GM19467 (cell line): Measurements from ENCODE around the gene CXCL6.

Source experiments
- ATAC-seq: cut with Tn5 transposase; IDR thresholded peaks from one replicate; pipeline ENCODE4 v1.9.1; 2021; ENCODE audit warnings: mild to moderate bottlenecking, moderate library complexity; ENCODE audit not compliant: unreplicated experiment

The CXCL6 gene

DNA sequence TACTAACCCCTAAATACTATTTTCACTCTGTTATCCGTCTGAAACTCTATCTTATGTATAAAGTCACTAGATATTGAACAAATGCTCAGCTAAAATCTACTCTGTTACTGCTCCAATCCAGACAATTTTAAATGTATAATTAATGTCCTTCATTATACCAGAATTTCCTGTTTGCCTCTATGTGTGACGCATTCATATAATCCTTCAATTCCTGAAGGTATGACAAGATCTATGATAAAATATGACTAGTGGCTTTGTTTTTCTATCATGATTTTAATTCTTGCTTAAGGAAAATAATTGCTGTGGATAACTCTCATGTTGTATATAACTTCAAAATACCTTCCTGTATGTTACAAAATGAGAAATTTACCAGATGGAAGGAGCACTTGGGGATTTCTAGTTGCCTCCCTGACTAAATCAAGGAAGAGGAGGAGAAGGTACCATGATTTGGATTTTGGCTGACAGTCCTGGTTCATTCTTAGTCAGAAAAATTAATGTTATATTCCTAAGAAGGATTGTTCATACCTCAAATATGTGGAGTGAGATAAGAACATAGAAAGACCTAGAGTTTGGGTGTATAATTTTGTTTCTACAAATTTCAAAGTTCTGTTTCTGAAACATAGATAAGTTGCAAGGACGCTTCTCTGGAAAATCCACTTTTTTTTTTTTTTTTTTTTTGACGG, 4.9 kb downstream of the CXCL6 start:
- ATAC-seq, result no peak

- ATAC-seq, result no peak
Observed at GRCh38 chr4:73842696-73843095, 6.2 kb downstream of the CXCL6 start.

GRCh38 chr4:73843369-73843768, 6.9 kb downstream of the CXCL6 start:
- ATAC-seq, result no peak

GRCh38 chr4:73844345-73844744, 7.9 kb downstream of the CXCL6 start:
- ATAC-seq, result no peak

DNA sequence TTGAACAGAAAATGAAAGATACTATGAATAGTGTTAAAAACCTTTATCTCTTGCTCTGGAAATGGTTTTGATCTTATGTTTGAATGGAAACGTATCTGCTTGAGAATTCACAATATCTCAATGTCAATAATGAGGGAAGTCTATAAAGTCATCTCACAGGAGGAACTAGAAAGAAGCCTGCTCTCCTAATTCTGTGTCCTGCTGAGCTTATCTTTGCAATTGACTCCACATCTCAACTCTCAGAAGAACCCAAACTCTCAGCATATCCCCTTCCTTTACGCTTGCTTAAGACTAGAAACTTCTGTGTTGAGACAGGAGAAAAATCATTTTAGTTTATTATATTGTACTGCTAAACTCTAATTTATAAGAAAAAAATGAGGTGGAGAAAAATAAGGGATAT, 8.3 kb downstream of the CXCL6 start:
- ATAC-seq, result no peak

DNA sequence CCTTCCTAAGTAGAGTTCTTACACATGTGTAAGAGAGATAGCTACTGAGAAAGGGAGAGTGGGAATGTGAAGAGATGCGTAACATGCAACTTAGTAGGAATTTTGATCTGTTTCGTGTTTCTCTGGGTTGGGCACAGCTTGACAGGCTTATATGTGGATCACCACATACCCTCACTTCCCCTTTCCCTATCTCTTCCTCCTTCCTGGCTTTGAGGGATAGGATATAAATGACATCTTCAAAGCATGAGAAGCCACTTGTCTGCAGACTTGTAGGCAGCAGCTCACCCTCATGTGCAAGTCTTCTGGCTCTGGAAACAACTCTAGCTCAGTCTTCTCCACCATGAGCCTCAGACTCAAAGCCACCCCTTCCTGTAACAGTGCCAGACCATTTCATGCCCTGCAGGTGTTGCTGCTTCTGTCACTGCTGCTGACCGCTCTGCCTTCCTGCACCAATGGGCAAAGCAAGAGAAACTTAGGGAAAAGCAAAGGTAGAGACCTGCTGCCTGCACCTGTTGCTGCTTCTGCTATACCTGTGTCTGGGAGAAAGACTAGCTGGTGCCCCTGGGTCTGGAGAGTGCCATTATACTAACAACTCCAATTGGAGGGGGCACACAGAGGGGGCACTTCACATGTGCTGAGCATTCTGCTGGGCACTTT, 11.2 kb downstream of the CXCL6 start:
- no peak for ATAC-seq

- ATAC-seq, result no peak
Observed at GRCh38 chr4:73848183-73848777, 11.8 kb downstream of the CXCL6 start.

GRCh38 chr4:73850261-73850970, 13.9 kb downstream of the CXCL6 start:
- no peak for ATAC-seq

DNA sequence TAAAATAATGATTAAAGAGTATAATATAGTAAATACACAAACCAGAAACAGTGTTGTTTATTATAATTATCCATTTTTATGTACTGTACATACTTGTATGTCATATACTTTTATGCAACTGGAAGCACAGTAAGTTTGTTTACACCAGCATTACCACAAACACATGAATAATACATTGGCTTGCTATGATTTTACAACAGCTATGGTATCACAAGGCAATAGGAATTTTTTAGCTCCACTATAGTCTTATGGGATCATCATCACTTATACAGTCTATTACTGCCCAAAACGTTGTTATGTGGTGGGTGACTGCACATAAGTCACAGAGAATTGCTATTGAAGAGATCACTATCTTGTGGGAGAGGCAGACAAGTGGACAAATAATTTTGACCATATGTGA, 14.8 kb downstream of the CXCL6 start:
- no peak for ATAC-seq

- ATAC-seq, result no peak
Observed at GRCh38 chr4:73852771-73853170, 16.3 kb downstream of the CXCL6 start.

- ATAC-seq, result no peak
Observed at GRCh38 chr4:73853246-73853704, 16.8 kb downstream of the CXCL6 start, which contains the start of gene PF4V1. TSS of gene PF4V1 (plus strand) at chr4:73853296. CDS start at chr4:73853363, 67 bp downstream.

DNA sequence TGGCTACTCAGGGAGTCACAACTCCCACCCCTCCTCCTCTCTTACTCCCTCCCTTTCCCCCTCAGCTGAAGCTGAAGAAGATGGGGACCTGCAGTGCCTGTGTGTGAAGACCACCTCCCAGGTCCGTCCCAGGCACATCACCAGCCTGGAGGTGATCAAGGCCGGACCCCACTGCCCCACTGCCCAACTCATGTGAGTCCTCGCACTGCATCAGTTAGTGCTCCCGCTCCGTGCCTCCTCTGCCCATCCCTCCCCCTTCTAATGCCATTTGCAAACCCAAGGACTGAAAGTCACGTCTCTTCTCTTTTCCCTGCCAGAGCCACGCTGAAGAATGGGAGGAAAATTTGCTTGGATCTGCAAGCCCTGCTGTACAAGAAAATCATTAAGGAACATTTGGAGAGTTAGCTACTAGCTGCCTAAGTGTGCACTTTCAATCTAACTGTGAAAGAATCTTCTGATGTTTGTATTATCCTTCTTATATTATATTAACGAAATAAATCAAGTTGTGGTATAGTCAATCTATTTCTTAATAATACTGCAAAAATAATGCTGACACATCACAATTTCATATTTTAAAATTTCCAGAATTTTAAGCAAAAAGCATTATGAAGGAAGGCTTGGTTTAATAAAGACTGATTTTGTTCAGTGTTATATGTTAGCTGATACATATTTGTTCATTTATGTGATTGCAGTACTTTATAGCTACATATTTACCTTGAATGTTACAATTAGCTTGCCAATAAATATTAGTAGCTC, 17.4 kb downstream of the CXCL6 start:
- no peak for ATAC-seq

GRCh38 chr4:73855406-73855805, 18.9 kb downstream of the CXCL6 start:
- ATAC-seq, result no peak

GRCh38 chr4:73856518-73856917, 20.0 kb downstream of the CXCL6 start:
- ATAC-seq, result no peak

DNA sequence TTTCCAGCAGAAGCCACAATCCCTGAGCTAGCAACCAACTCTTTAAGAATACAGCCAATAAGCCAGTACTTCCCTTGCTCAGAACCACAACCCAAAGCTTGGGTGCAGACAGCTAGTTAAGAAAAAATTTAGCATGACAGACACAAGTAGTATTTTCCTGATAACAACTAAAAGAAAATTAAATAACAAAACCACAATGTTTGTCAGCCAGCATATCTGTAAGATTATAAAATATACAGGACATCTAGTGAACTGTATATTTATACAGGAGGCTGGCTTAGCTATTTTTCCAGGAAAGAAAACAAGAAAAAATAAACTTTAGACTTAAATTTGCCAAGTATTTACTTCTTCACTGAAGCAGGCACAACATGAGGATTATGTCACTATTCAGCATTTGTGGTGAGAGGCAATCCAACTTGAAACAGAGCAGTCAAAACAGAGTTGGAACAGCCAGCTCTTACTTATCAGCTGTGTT, 23.2 kb downstream of the CXCL6 start:
- no peak for ATAC-seq

- no peak for ATAC-seq
Observed at GRCh38 chr4:73860181-73860580, 23.7 kb downstream of the CXCL6 start.

- no peak for ATAC-seq
Observed at GRCh38 chr4:73860917-73861316, 24.4 kb downstream of the CXCL6 start.

DNA sequence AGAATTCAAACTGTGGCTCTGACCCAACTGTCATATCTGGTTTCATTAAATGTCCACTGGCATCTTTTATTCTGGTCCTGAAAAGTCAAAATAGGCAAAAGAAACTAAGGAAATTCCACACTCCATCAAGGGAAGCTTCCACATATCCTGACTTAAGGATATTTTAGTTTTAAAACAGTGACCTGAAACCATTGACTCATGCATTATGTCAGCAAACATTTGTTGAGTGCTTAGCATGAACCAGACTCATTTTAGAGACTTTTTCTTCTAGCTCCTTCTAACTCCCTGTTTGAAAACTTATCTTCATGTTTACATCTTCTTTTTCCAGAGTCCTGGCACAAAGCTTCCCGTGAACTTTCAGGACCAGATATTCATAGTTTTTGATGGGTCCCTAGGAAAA, 25.8 kb downstream of the CXCL6 start:
- no peak for ATAC-seq

DNA sequence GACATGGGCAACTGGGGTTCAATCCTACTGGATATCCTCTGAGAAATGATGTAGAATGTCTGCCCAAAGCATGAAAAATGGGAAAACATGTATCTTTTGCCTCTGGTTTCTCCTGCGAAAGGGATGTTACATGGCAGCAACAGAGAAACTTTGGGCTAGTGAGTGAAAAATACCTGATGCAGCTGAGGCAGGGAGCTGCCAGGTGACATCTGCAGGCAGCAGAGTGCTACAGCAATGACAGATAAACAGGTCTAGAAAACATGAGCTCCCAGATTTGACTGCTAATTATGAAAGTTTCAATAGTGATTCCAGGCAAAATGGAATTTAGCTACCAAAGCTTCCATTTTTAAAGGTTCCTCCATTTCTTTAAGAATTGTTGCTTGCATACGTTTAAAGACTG, 27.9 kb downstream of the CXCL6 start:
- no peak for ATAC-seq

GRCh38 chr4:73864961-73865360, 28.5 kb downstream of the CXCL6 start:
- ATAC-seq, result no peak
